ENCODE measurements around the gene TNIP2. TPM values are rescaled to one million over a fixed set of nuclear protein-coding genes. Genes with fewer than 3 reads are reported as not detected.

TNIP2 gene
- total and polyA plus RNA-seq, 2 of the 8 experiments (the other 6 are each of a cell fraction or from before 2014, with no cell fraction given): 23.7 to 37.7 TPM

GRCh38 chr4:2745981-2746806, 9.9 kb downstream of the TNIP2 start (continued):
- no peak for TF ChIP-seq NANOG (IDR thresholded peaks at IDR 0.05; ENCODE audit: insufficient read depth, low read depth, low read length, poor library complexity, severe bottlenecking)
- TF ChIP-seq, protein P1, sequence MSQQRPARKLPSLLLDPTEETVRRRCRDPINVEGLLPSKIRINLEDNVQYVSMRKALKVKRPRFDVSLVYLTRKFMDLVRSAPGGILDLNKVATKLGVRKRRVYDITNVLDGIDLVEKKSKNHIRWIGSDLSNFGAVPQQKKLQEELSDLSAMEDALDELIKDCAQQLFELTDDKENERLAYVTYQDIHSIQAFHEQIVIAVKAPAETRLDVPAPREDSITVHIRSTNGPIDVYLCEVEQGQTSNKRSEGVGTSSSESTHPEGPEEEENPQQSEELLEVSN (IDR thresholded peaks at IDR 0.05): no peak
